Measurements from ENCODE around the gene OR2T34. TPM values are rescaled to one million over a fixed set of nuclear protein-coding genes. Genes with fewer than 3 reads are reported as not detected.
"Not testable (repeated sequence)": the region's sequence is repeated elsewhere in the genome, so short reads cannot be mapped to it uniquely, and the experiment has no call there.

Gene OR2T34
- total RNA-seq, 1 donor from 2014 or later = not detected

- intact Hi-C loops (cut with micrococcal nuclease) = no loop called here
- no peaks in the 10 kb centered on the region for H3K9me3 Mint-ChIP-seq
- DNase-seq (ENCODE audit: low spot score) = no peak
- no peak overlapping the region for H3K27ac Mint-ChIP-seq
- peaks cover 9% of the 10 kb centered on the region for H3K4me1 Mint-ChIP-seq (ENCODE audit: low read depth)
- no peaks in the 10 kb centered on the region for H3K27me3 Mint-ChIP-seq (ENCODE audit: low read depth)
- H3K36me3 Mint-ChIP-seq (ENCODE audit: low read depth) = no peaks in the 10 kb centered on the region
- no peak overlapping the region for H3K4me3 Mint-ChIP-seq (ENCODE audit: low read depth)
Measured at GRCh38 chr1:248590055-248590454, 15.5 kb upstream of the OR2T34 start.

GRCh38 chr1:248589334-248589733 lies 14.8 kb upstream of the OR2T34 start:
- Mint-ChIP-seq H3K27me3 (ENCODE audit: low read depth) (no peaks in the 10 kb centered on the region), H3K4me1 (ENCODE audit: low read depth) (peaks cover 12% of the 10 kb centered on the region), H3K4me3 (ENCODE audit: low read depth) (no peak overlapping the region), H3K36me3 (ENCODE audit: low read depth) (no peaks in the 10 kb centered on the region), H3K9me3 (no peaks in the 10 kb centered on the region), H3K27ac (no peak overlapping the region)
- intact Hi-C loops (cut with micrococcal nuclease) = no loop called here
- no peak for DNase-seq (ENCODE audit: low spot score)

GRCh38 chr1:248585266-248585665 lies 10.7 kb upstream of the OR2T34 start:
- intact Hi-C loops (cut with micrococcal nuclease) = no loop called here
- no peaks in the 10 kb centered on the region for H3K27me3 Mint-ChIP-seq (ENCODE audit: low read depth)
- no peak overlapping the region for H3K4me3 Mint-ChIP-seq (ENCODE audit: low read depth)
- peaks cover 12% of the 10 kb centered on the region for H3K4me1 Mint-ChIP-seq (ENCODE audit: low read depth)
- no peaks in the 10 kb centered on the region for H3K9me3 Mint-ChIP-seq
- DNase-seq (ENCODE audit: low spot score) = no peak
- no peaks in the 10 kb centered on the region for H3K36me3 Mint-ChIP-seq (ENCODE audit: low read depth)
- peak overlapping the region; percentile 61 for H3K27ac Mint-ChIP-seq

GRCh38 chr1:248576260-248576980 lies 1.9 kb upstream of the OR2T34 start:
- intact Hi-C loops (cut with micrococcal nuclease) = no loop called here
- Mint-ChIP-seq H3K4me1 (ENCODE audit: low read depth) (peaks cover 7% of the 10 kb centered on the region), H3K9me3 (peaks cover 5% of the 10 kb centered on the region), H3K27me3 (ENCODE audit: low read depth) (no peaks in the 10 kb centered on the region), H3K27ac (no peak overlapping the region), H3K4me3 (ENCODE audit: low read depth) (no peak overlapping the region), H3K36me3 (ENCODE audit: low read depth) (no peaks in the 10 kb centered on the region)
- DNase-seq (ENCODE audit: low spot score) = no peak

GRCh38 chr1:248573856-248574255 lies 701 bp downstream of the OR2T34 start:
- H3K4me1 Mint-ChIP-seq (ENCODE audit: low read depth); H3K4me3 Mint-ChIP-seq (ENCODE audit: low read depth); DNase-seq (ENCODE audit: low spot score); H3K27ac Mint-ChIP-seq; H3K36me3 Mint-ChIP-seq (ENCODE audit: low read depth); H3K27me3 Mint-ChIP-seq (ENCODE audit: low read depth); H3K9me3 Mint-ChIP-seq; intact Hi-C loops (cut with micrococcal nuclease): not testable (repeated sequence)

- H3K27ac Mint-ChIP-seq; H3K4me1 Mint-ChIP-seq (ENCODE audit: low read depth); H3K4me3 Mint-ChIP-seq (ENCODE audit: low read depth); DNase-seq (ENCODE audit: low spot score); H3K9me3 Mint-ChIP-seq; H3K36me3 Mint-ChIP-seq (ENCODE audit: low read depth); intact Hi-C loops (cut with micrococcal nuclease); H3K27me3 Mint-ChIP-seq (ENCODE audit: low read depth): not testable (repeated sequence)
Measured at GRCh38 chr1:248572049-248572448, 2.5 kb downstream of the OR2T34 start.

GRCh38 chr1:248570811-248571210 lies 3.7 kb downstream of the OR2T34 start:
- intact Hi-C loops (cut with micrococcal nuclease); H3K4me1 Mint-ChIP-seq (ENCODE audit: low read depth); H3K27ac Mint-ChIP-seq; H3K9me3 Mint-ChIP-seq; H3K4me3 Mint-ChIP-seq (ENCODE audit: low read depth); H3K27me3 Mint-ChIP-seq (ENCODE audit: low read depth); DNase-seq (ENCODE audit: low spot score); H3K36me3 Mint-ChIP-seq (ENCODE audit: low read depth): not testable (repeated sequence)

GRCh38 chr1:248569049-248569448 lies 5.5 kb downstream of the OR2T34 start:
- H3K9me3 Mint-ChIP-seq = not testable (repeated sequence)

GRCh38 chr1:248565530-248566373 lies 8.8 kb downstream of the OR2T34 start:
- Mint-ChIP-seq H3K4me3 (ENCODE audit: low read depth) (peak overlapping the region; percentile 83), H3K27ac (peak overlapping the region; percentile 93)
- peak; percentile 18 for DNase-seq (ENCODE audit: low spot score)
- intact Hi-C loops (cut with micrococcal nuclease); H3K4me1 Mint-ChIP-seq (ENCODE audit: low read depth); H3K27me3 Mint-ChIP-seq (ENCODE audit: low read depth); H3K9me3 Mint-ChIP-seq; H3K36me3 Mint-ChIP-seq (ENCODE audit: low read depth): not testable (repeated sequence)

More at GRCh38 chr1:248569049-248569448, 5.5 kb downstream of the OR2T34 start:
- H3K27me3 Mint-ChIP-seq (ENCODE audit: low read depth); DNase-seq (ENCODE audit: low spot score); H3K4me3 Mint-ChIP-seq (ENCODE audit: low read depth); intact Hi-C loops (cut with micrococcal nuclease); H3K4me1 Mint-ChIP-seq (ENCODE audit: low read depth); H3K36me3 Mint-ChIP-seq (ENCODE audit: low read depth); H3K27ac Mint-ChIP-seq: not testable (repeated sequence)

GRCh38 chr1:248562672-248563071 lies 11.9 kb downstream of the OR2T34 start, which contains the start of gene OR2T29:
TSS of gene OR2T29 (minus strand) at chr1:248562772. CDS start at chr1:248559491, 3,281 bp downstream.
- DNase-seq (ENCODE audit: low spot score); H3K27ac Mint-ChIP-seq; H3K9me3 Mint-ChIP-seq; H3K27me3 Mint-ChIP-seq (ENCODE audit: low read depth); H3K4me1 Mint-ChIP-seq (ENCODE audit: low read depth); intact Hi-C loops (cut with micrococcal nuclease); H3K4me3 Mint-ChIP-seq (ENCODE audit: low read depth); H3K36me3 Mint-ChIP-seq (ENCODE audit: low read depth): not testable (repeated sequence)

GRCh38 chr1:248551027-248551426 lies 23.5 kb downstream of the OR2T34 start:
- H3K9me3 Mint-ChIP-seq; H3K27me3 Mint-ChIP-seq (ENCODE audit: low read depth); H3K27ac Mint-ChIP-seq; H3K36me3 Mint-ChIP-seq (ENCODE audit: low read depth); intact Hi-C loops (cut with micrococcal nuclease); H3K4me1 Mint-ChIP-seq (ENCODE audit: low read depth); DNase-seq (ENCODE audit: low spot score); H3K4me3 Mint-ChIP-seq (ENCODE audit: low read depth): not testable (repeated sequence)

- H3K27me3 Mint-ChIP-seq (ENCODE audit: low read depth); H3K4me1 Mint-ChIP-seq (ENCODE audit: low read depth); H3K36me3 Mint-ChIP-seq (ENCODE audit: low read depth); H3K4me3 Mint-ChIP-seq (ENCODE audit: low read depth); intact Hi-C loops (cut with micrococcal nuclease); DNase-seq (ENCODE audit: low spot score); H3K27ac Mint-ChIP-seq; H3K9me3 Mint-ChIP-seq: not testable (repeated sequence)
Measured at GRCh38 chr1:248547383-248547782, 27.2 kb downstream of the OR2T34 start.

- H3K27me3 Mint-ChIP-seq (ENCODE audit: low read depth); H3K9me3 Mint-ChIP-seq; H3K36me3 Mint-ChIP-seq (ENCODE audit: low read depth); H3K4me1 Mint-ChIP-seq (ENCODE audit: low read depth); intact Hi-C loops (cut with micrococcal nuclease); H3K4me3 Mint-ChIP-seq (ENCODE audit: low read depth); H3K27ac Mint-ChIP-seq; DNase-seq (ENCODE audit: low spot score): not testable (repeated sequence)
Measured at GRCh38 chr1:248537449-248537848, 37.1 kb downstream of the OR2T34 start.

Measured in activated T-helper 2 cell treated with anti-CD3 and anti-CD28 coated beads, Interferon-gamma antibody, Interleukin-2, Interleukin-4, amounts not matched to agents 10 μg/mL and 5 μg/mL and 100 μg/mL, durations not matched to agents 14 hours and 24 hours and 36 hours (primary cell).